ENCODE data around the gene SUSD2. TPM values are rescaled to one million over a fixed set of nuclear protein-coding genes. Genes with fewer than 3 reads are reported as not detected.
A peak's percentile ranks its signal among the peaks of the same experiment; 100 is the strongest.

Gene SUSD2
- total RNA-seq, 1 donor from 2014 or later: under 0.01 TPM

DNA sequence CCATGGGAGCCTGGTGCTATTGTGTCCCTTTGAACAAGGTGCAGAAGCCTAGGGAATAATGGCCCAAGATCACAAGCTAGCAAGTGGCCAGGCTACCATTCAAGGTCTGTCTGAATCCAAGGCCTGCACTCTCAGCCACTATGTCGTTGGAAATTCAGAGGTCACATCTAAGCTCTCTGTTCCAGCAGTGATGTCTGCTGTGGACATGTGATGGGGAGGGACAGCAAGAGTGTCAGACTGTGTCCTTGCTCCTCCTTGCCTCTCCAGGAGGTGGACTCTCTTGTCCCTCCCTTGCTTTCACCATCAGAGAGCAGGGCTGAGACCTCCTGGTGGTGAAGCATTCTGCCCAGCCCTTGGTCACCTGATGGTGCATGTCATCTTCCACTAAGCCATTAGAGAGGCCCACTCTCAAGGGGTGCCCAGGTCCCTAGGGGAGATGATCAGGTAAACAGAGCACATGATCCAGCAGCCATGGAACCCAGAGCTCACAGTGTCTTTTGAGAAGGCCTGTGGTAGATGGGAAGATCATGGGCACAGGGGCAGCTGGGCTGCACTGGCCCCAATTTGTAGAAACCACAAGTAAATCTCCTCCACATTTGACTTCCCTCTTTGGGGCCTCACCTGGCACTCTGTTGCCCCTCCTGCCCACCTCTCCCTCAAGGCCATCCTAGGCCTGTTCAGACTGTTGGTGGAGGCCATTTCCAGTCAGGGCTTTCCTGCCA is 37.1 kb upstream of the SUSD2 start:
- DNase-seq (ENCODE audit: low read depth): no peak
- peaks cover 3% of the 10 kb centered on the region for H3K36me3 ChIP-seq (ENCODE audit: control insufficient read depth, insufficient read depth, low read length)
- H3K27me3 ChIP-seq (ENCODE audit: control insufficient read depth, insufficient read depth, low read length): no peaks in the 10 kb centered on the region
- TF ChIP-seq, protein P1, sequence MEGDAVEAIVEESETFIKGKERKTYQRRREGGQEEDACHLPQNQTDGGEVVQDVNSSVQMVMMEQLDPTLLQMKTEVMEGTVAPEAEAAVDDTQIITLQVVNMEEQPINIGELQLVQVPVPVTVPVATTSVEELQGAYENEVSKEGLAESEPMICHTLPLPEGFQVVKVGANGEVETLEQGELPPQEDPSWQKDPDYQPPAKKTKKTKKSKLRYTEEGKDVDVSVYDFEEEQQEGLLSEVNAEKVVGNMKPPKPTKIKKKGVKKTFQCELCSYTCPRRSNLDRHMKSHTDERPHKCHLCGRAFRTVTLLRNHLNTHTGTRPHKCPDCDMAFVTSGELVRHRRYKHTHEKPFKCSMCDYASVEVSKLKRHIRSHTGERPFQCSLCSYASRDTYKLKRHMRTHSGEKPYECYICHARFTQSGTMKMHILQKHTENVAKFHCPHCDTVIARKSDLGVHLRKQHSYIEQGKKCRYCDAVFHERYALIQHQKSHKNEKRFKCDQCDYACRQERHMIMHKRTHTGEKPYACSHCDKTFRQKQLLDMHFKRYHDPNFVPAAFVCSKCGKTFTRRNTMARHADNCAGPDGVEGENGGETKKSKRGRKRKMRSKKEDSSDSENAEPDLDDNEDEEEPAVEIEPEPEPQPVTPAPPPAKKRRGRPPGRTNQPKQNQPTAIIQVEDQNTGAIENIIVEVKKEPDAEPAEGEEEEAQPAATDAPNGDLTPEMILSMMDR (IDR thresholded peaks at IDR 0.05; ENCODE audit: insufficient read depth, low read length, severe bottlenecking): no peak
- H3K4me3 ChIP-seq (ENCODE audit: low read depth, low read length): no peak overlapping the region
- FAIRE-seq: no peak

DNA sequence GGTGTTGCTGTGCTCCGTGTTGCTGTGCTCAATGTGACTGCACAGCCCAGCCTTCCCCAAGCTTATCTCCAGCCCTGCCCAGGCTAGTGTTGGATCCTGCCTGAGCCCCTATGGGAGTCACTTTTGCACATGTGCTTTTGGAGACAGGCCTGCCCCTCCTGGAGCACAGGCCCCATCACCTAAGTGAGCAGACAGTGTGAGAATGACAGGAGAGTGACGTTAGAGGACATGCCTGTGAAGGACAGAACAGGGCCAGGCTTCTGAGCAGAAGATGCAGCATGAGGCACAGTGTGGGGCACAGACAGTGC is 36.6 kb upstream of the SUSD2 start:
- TF ChIP-seq, protein P1 (IDR thresholded peaks at IDR 0.05; ENCODE audit: insufficient read depth, low read length, severe bottlenecking): no peak
- no peak for DNase-seq (ENCODE audit: low read depth)
- FAIRE-seq: no peak
- Histone ChIP-seq H3K36me3 (ENCODE audit: control insufficient read depth, insufficient read depth, low read length) (peaks cover 4% of the 10 kb centered on the region), H3K27me3 (ENCODE audit: control insufficient read depth, insufficient read depth, low read length) (no peaks in the 10 kb centered on the region), H3K4me3 (ENCODE audit: low read depth, low read length) (no peak overlapping the region)

DNA sequence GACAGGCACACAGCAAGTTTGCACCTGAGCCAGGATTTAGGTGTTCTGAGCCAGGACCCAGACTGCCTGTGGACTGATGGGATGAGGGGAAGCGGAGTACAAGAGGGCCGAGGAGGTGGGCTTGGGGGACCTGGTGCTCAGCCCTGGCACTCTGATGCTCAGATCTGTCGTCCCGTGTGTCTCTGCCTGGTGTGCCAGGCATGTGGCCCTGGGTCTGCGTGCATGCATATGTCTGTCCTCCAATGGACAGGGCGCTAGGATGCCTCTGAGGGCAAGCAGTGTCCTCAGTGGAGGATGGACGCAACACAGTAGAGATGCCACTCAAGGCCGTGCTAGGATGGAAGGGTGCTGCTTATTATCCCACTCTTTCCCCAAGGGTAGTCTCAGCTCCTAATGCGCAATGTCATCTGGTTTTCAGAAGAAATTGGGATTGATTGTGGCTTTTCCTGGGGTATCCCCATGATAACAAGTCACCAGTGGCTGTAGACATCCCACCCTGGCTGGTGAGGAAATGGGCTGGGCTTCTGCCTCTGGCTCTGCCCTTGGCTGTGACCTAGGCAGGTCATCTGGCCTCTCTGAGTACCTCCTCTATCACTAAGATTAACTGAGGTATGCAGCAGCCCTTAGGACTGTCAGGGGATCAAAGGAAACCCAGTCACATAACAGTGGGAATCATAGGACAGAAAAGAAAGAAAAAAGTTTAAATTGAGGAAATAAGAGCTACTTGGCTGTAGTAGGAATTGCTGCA is 35.7 kb upstream of the SUSD2 start:
- no peak for DNase-seq (ENCODE audit: low read depth)
- peaks cover 5% of the 10 kb centered on the region for H3K36me3 ChIP-seq (ENCODE audit: control insufficient read depth, insufficient read depth, low read length)
- TF ChIP-seq, protein P1 (IDR thresholded peaks at IDR 0.05; ENCODE audit: insufficient read depth, low read length, severe bottlenecking): no peak
- no peak overlapping the region for H3K4me3 ChIP-seq (ENCODE audit: low read depth, low read length)
- H3K27me3 ChIP-seq (ENCODE audit: control insufficient read depth, insufficient read depth, low read length): no peaks in the 10 kb centered on the region
- FAIRE-seq: peak; percentile 7

DNA sequence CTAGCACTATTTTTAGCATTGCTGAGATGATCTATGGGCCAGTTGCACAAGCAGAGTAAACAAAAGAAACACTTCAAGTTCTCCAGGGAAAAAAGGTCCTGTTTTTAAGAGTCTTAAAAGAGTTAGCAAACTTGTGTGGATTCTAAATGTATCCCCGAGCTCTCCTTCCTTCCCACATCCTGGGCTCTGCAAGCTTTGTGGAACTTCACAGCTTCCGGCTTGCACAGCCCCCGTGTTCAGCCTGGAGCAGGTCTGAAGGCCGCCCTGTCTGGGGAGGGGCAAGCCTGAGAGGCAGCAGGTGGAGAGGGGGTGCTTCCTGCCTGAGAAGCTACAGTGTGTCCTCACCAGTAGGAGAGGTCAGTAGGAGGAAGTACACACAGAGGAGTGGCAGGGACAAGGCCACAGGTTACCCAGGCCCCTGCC is 35.1 kb upstream of the SUSD2 start:
- peak; percentile 35 for DNase-seq (ENCODE audit: low read depth)
- no peak overlapping the region for H3K4me3 ChIP-seq (ENCODE audit: low read depth, low read length)
- no peak for FAIRE-seq
- H3K27me3 ChIP-seq (ENCODE audit: control insufficient read depth, insufficient read depth, low read length): no peaks in the 10 kb centered on the region
- TF ChIP-seq, protein P1 (IDR thresholded peaks at IDR 0.05; ENCODE audit: insufficient read depth, low read length, severe bottlenecking): no peak
- H3K36me3 ChIP-seq (ENCODE audit: control insufficient read depth, insufficient read depth, low read length): peaks cover 5% of the 10 kb centered on the region

DNA sequence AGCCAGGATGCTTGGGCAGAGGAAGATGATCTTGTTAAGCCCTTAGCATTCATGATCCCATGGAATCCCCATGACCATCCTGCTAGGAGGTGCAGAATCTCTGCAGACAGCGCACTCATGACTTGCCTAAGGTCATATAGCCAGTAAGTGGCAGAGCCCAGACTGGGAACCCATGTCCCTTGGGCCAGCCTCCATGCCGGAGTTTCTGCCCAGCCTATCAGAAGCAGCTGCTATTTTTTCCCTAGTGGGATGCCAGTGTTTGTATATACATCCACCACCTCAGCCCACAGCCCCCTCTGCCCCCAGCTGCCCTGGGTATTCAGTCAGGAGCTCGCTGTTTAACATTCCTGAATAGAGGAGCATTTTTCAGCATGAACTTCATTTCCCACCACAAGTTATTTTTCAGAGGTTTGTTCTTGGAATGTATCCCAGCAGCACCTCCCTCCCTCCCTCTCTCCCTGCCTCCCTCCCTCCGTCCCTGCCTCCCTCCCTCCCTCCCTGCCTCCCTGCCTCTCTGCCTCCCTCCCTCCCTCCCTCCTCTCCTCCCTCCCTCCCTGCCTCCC is 34.4 kb upstream of the SUSD2 start:
- Histone ChIP-seq H3K27me3 (ENCODE audit: control insufficient read depth, insufficient read depth, low read length) (no peaks in the 10 kb centered on the region), H3K36me3 (ENCODE audit: control insufficient read depth, insufficient read depth, low read length) (peaks cover 5% of the 10 kb centered on the region), H3K4me3 (ENCODE audit: low read depth, low read length) (no peak overlapping the region)
- no peak for DNase-seq (ENCODE audit: low read depth)
- FAIRE-seq: no peak
- TF ChIP-seq, protein P1 (IDR thresholded peaks at IDR 0.05; ENCODE audit: insufficient read depth, low read length, severe bottlenecking): no peak

All from bronchial epithelial cell (primary cell).